Stimulated activated CD8-positive, alpha-beta memory T cell treated with anti-CD3 and anti-CD28 coated beads, Interleukin-15, amount 100 ng/mL, for 1 hour (primary cell): Measurements from ENCODE around the gene PNKD.
"Not testable (repeated sequence)": the region's sequence is repeated elsewhere in the genome, so short reads cannot be mapped to it uniquely, and the experiment has no call there.

Experiments used
- DNase-seq: peaks from one replicate; pipeline ENCODE4 v3.0.0-alpha.2; 2020; ENCODE audit warnings: low read depth

Gene PNKD

GRCh38 chr2:218292048-218293014 lies 22.0 kb downstream of the PNKD start, which contains the start of gene TMBIM1:
TMBIM1 (minus strand) TSS chr2:218292503; CDS start chr2:218282141, 10,362 bp downstream.
- peak; percentile 51 for DNase-seq

- no peak for DNase-seq
Observed at GRCh38 chr2:218293715-218294429, 23.6 kb downstream of the PNKD start.

- no peak for DNase-seq
Observed at GRCh38 chr2:218294430-218295022, 24.2 kb downstream of the PNKD start.

- no peak for DNase-seq
Observed at GRCh38 chr2:218295029-218295428, 24.7 kb downstream of the PNKD start.

- no peak for DNase-seq
Observed at GRCh38 chr2:218296200-218296599, 25.9 kb downstream of the PNKD start.

- DNase-seq = no peak
Observed at GRCh38 chr2:218296847-218297246, 26.5 kb downstream of the PNKD start.

- DNase-seq = no peak
Observed at GRCh38 chr2:218298314-218298875, 28.1 kb downstream of the PNKD start.

- DNase-seq = no peak
Observed at GRCh38 chr2:218300141-218300540, 29.8 kb downstream of the PNKD start.

- DNase-seq = peak; percentile 83
Observed at GRCh38 chr2:218301176-218301819, 31.0 kb downstream of the PNKD start.

- no peak for DNase-seq
Observed at GRCh38 chr2:218305383-218305782, 35.1 kb downstream of the PNKD start.

- DNase-seq = no peak
Observed at GRCh38 chr2:218306184-218306920, 36.0 kb downstream of the PNKD start.

- no peak for DNase-seq
Observed at GRCh38 chr2:218307415-218308090, 37.2 kb downstream of the PNKD start.

- DNase-seq = no peak
Observed at GRCh38 chr2:218310853-218311540, 40.7 kb downstream of the PNKD start.

GRCh38 chr2:218311541-218312266 lies 41.4 kb downstream of the PNKD start:
- DNase-seq = not testable (repeated sequence)

- no peak for DNase-seq
Observed at GRCh38 chr2:218312267-218312756, 42.0 kb downstream of the PNKD start.

- no peak for DNase-seq
Observed at GRCh38 chr2:218313356-218313755, 43.0 kb downstream of the PNKD start.

GRCh38 chr2:218314764-218315163 lies 44.4 kb downstream of the PNKD start:
- DNase-seq = not testable (repeated sequence)

GRCh38 chr2:218315397-218315796 lies 45.1 kb downstream of the PNKD start:
- DNase-seq = no peak

GRCh38 chr2:218317303-218317630 lies 46.9 kb downstream of the PNKD start:
- no peak for DNase-seq
